ENCODE measurements around the gene GAREM1. TPM values are rescaled to one million over a fixed set of nuclear protein-coding genes. Genes with fewer than 3 reads are reported as not detected.

Gene GAREM1
- polyA plus RNA-seq, 1 of the 3 experiments (the other 2 are of a cell fraction), result 2.8 TPM

GRCh38 chr18:32405588-32405987 is 65.1 kb downstream of the GAREM1 start:
- Histone ChIP-seq H3K4me2 (no peak overlapping the region), H3K9ac (no peak overlapping the region), H3K9me3 (no peaks in the 10 kb centered on the region), H2AFZ (ENCODE audit: low read depth) (no peak overlapping the region), H3K27ac (ENCODE audit: low read depth in 2 of 2, low read length in 1 of 2) (no peak overlapping the region), H3K27me3 (ENCODE audit: insufficient read depth) (no peaks in the 10 kb centered on the region), H3K4me3 (ENCODE audit: low read depth in 2 of 2, low read length in 1 of 2) (no peak overlapping the region), H3K4me1 (ENCODE audit: control insufficient read depth in 1 of 2, insufficient read depth in 2 of 2, low read depth in 1 of 2, low read length in 1 of 2) (no peaks in the 10 kb centered on the region), H3K9me2 (no peaks in the 10 kb centered on the region), H3K79me2 (ENCODE audit: insufficient read depth) (no peaks in the 10 kb centered on the region), H3K36me3 (replicated peaks in 1 of 2; ENCODE audit: control insufficient read depth in 1 of 2, insufficient read depth in 2 of 2, low read length in 1 of 2) (no peaks in the 10 kb centered on the region), H4K20me1 (ENCODE audit: insufficient read depth) (no peaks in the 10 kb centered on the region), H3F3A (replicated peaks; ENCODE audit: insufficient read depth) (no peaks in the 10 kb centered on the region)
- DNase-seq, result no peak
- POLR2A ChIA-PET, result no interaction called here
- CTCF ChIA-PET, result no interaction called here
- WGBS (ENCODE audit: low lambda C conversion rate), result 78% methylated on average over 2 of the region's 2 CpGs
- TF ChIP-seq, protein P1, sequence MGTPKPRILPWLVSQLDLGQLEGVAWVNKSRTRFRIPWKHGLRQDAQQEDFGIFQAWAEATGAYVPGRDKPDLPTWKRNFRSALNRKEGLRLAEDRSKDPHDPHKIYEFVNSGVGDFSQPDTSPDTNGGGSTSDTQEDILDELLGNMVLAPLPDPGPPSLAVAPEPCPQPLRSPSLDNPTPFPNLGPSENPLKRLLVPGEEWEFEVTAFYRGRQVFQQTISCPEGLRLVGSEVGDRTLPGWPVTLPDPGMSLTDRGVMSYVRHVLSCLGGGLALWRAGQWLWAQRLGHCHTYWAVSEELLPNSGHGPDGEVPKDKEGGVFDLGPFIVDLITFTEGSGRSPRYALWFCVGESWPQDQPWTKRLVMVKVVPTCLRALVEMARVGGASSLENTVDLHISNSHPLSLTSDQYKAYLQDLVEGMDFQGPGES (IDR thresholded peaks at IDR 0.05; ENCODE audit: low read depth, low read length), result no peak
- no peak for TF ChIP-seq NFIC (IDR thresholded peaks at IDR 0.05; ENCODE audit: borderline replicate concordance)

GRCh38 chr18:32401621-32402020 is 69.1 kb downstream of the GAREM1 start:
- H3K4me3 ChIP-seq (ENCODE audit: low read depth in 2 of 2, low read length in 1 of 2), result no peak overlapping the region
- H3K4me1 ChIP-seq (ENCODE audit: control insufficient read depth in 1 of 2, insufficient read depth in 2 of 2, low read depth in 1 of 2, low read length in 1 of 2), result no peaks in the 10 kb centered on the region
- H3K9me3 ChIP-seq, result no peaks in the 10 kb centered on the region
- no peak for DNase-seq
- no peak overlapping the region for H3K27ac ChIP-seq (ENCODE audit: low read depth in 2 of 2, low read length in 1 of 2)
- no peak overlapping the region for H2AFZ ChIP-seq (ENCODE audit: low read depth)
- no peaks in the 10 kb centered on the region for H4K20me1 ChIP-seq (ENCODE audit: insufficient read depth)
- WGBS (ENCODE audit: low lambda C conversion rate), result 95% methylated on average over 4 of the region's 4 CpGs
- POLR2A ChIA-PET, result no interaction called here
- no peaks in the 10 kb centered on the region for H3F3A ChIP-seq (replicated peaks; ENCODE audit: insufficient read depth)
- H3K36me3 ChIP-seq (replicated peaks in 1 of 2; ENCODE audit: control insufficient read depth in 1 of 2, insufficient read depth in 2 of 2, low read length in 1 of 2), result no peaks in the 10 kb centered on the region
- no peak for TF ChIP-seq MXI1 (IDR thresholded peaks at IDR 0.05; ENCODE audit: low read depth, low read length)
- TF ChIP-seq MEF2A (IDR thresholded peaks at IDR 0.05; ENCODE audit: borderline replicate concordance, low read depth), result no peak
- no peak for TF ChIP-seq SIN3A (IDR thresholded peaks at IDR 0.05; ENCODE audit: borderline replicate concordance, low read depth, low read length)
- CTCF ChIA-PET, result no interaction called here
- H3K9ac ChIP-seq, result no peak overlapping the region
- no peaks in the 10 kb centered on the region for H3K9me2 ChIP-seq
- H3K27me3 ChIP-seq (ENCODE audit: insufficient read depth), result no peaks in the 10 kb centered on the region
- H3K79me2 ChIP-seq (ENCODE audit: insufficient read depth), result no peaks in the 10 kb centered on the region
- no peak overlapping the region for H3K4me2 ChIP-seq

DNA sequence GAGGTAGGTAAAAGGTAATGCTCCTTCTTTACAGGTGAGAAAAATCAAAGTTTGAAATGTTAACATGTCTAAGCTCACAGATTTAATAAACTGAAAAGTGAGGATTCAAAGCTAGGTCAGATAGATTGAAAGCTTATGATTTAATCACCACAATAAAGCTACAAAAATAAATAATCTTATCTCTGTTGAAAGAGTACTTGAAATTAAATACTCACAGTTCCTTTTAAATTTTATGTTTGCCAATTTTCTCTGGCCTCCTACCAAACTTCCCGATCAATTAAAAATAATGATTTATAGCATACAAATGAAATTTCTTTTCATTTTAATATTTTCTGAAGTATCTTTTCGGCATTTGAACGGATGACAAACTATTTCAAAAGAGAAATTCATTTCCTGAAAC is 77.3 kb downstream of the GAREM1 start:
- 93% methylated on average over 3 of the region's 3 CpGs for WGBS (ENCODE audit: low lambda C conversion rate)
- TF ChIP-seq JUND (IDR thresholded peaks at IDR 0.05) (no peak), NFIC (IDR thresholded peaks at IDR 0.05; ENCODE audit: borderline replicate concordance) (no peak), FOXM1 (IDR thresholded peaks at IDR 0.05; ENCODE audit: low read depth) (no peak), EP300 (IDR thresholded peaks at IDR 0.05; ENCODE audit: borderline replicate concordance in 1 of 2, low read depth in 1 of 2, low read length in 1 of 2) (no peak), EZH2phosphoT487 (IDR thresholded peaks at IDR 0.05; ENCODE audit: borderline replicate concordance, low read depth) (no peak), MEF2A (IDR thresholded peaks at IDR 0.05; ENCODE audit: borderline replicate concordance, low read depth) (no peak), MAX (IDR thresholded peaks at IDR 0.05; ENCODE audit: low read depth) (no peak), RAD21 (IDR thresholded peaks at IDR 0.05; ENCODE audit: low read length) (no peak), YY1 (IDR thresholded peaks at IDR 0.05; ENCODE audit: low read depth) (no peak), GABPA (IDR thresholded peaks at IDR 0.05; ENCODE audit: low read depth) (no peak), MXI1 (IDR thresholded peaks at IDR 0.05; ENCODE audit: low read depth, low read length) (no peak), POLR2AphosphoS5 (IDR thresholded peaks at IDR 0.05; ENCODE audit: low read depth, low read length) (no peak), SMC3 (IDR thresholded peaks at IDR 0.05; ENCODE audit: low read depth, low read length) (no peak), CHD2 (IDR thresholded peaks at IDR 0.05; ENCODE audit: low read length, partially characterized antibody) (no peak)
- TF ChIP-seq, protein P2, sequence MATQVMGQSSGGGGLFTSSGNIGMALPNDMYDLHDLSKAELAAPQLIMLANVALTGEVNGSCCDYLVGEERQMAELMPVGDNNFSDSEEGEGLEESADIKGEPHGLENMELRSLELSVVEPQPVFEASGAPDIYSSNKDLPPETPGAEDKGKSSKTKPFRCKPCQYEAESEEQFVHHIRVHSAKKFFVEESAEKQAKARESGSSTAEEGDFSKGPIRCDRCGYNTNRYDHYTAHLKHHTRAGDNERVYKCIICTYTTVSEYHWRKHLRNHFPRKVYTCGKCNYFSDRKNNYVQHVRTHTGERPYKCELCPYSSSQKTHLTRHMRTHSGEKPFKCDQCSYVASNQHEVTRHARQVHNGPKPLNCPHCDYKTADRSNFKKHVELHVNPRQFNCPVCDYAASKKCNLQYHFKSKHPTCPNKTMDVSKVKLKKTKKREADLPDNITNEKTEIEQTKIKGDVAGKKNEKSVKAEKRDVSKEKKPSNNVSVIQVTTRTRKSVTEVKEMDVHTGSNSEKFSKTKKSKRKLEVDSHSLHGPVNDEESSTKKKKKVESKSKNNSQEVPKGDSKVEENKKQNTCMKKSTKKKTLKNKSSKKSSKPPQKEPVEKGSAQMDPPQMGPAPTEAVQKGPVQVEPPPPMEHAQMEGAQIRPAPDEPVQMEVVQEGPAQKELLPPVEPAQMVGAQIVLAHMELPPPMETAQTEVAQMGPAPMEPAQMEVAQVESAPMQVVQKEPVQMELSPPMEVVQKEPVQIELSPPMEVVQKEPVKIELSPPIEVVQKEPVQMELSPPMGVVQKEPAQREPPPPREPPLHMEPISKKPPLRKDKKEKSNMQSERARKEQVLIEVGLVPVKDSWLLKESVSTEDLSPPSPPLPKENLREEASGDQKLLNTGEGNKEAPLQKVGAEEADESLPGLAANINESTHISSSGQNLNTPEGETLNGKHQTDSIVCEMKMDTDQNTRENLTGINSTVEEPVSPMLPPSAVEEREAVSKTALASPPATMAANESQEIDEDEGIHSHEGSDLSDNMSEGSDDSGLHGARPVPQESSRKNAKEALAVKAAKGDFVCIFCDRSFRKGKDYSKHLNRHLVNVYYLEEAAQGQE (IDR thresholded peaks at IDR 0.05; ENCODE audit: low read depth, low read length), result no peak
- TF ChIP-seq, protein P3, sequence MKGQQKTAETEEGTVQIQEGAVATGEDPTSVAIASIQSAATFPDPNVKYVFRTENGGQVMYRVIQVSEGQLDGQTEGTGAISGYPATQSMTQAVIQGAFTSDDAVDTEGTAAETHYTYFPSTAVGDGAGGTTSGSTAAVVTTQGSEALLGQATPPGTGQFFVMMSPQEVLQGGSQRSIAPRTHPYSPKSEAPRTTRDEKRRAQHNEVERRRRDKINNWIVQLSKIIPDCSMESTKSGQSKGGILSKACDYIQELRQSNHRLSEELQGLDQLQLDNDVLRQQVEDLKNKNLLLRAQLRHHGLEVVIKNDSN (IDR thresholded peaks at IDR 0.05; ENCODE audit: borderline replicate concordance, low read depth), result no peak

More for the DNA sequence above, 77.3 kb downstream of the GAREM1 start:
- ChIA-PET CTCF (interaction anchor here (0.9 to 2.3 kb wide), 3 partner anchors 13 to 104 kb away, joined by 4 to 6 read pairs (median 4); no protein-coding TSS in a partner anchor), POLR2A (no interaction called here)
- H3K9me3 ChIP-seq, result no peaks in the 10 kb centered on the region
- H3K4me2 ChIP-seq, result no peak overlapping the region
- H3K4me3 ChIP-seq (ENCODE audit: low read depth in 2 of 2, low read length in 1 of 2), result no peak overlapping the region
- H3K9me2 ChIP-seq, result no peaks in the 10 kb centered on the region
- no peaks in the 10 kb centered on the region for H4K20me1 ChIP-seq (ENCODE audit: insufficient read depth)
- DNase-seq, result no peak
- no peak overlapping the region for H3K9ac ChIP-seq
- no peak overlapping the region for H2AFZ ChIP-seq (ENCODE audit: low read depth)
- no peaks in the 10 kb centered on the region for H3K27me3 ChIP-seq (ENCODE audit: insufficient read depth)
- H3K36me3 ChIP-seq (replicated peaks in 1 of 2; ENCODE audit: control insufficient read depth in 1 of 2, insufficient read depth in 2 of 2, low read length in 1 of 2), result no peaks in the 10 kb centered on the region
- no peak overlapping the region for H3K27ac ChIP-seq (ENCODE audit: low read depth in 2 of 2, low read length in 1 of 2)
- no peaks in the 10 kb centered on the region for H3K4me1 ChIP-seq (ENCODE audit: control insufficient read depth in 1 of 2, insufficient read depth in 2 of 2, low read depth in 1 of 2, low read length in 1 of 2)
- no peaks in the 10 kb centered on the region for H3F3A ChIP-seq (replicated peaks; ENCODE audit: insufficient read depth)
- H3K79me2 ChIP-seq (ENCODE audit: insufficient read depth), result no peaks in the 10 kb centered on the region
